AG04449 (cell line): Measurements from ENCODE around the gene AQP2.

Experiments used
- CTCF ChIA-PET: fragments of 350-600 bp; formaldehyde crosslinking; extraction: SDS; loops from one replicate; lab custom pipeline; 2021; ENCODE audit warnings: antibody characterized with exemption; lab: Yijun Ruan, JAX
- POLR2A ChIA-PET: fragments of 400-600, 350-600 bp; formaldehyde crosslinking; extraction: SDS; loops from one replicate; lab custom pipeline; 2020; ENCODE audit warnings: antibody characterized with exemption, inconsistent platforms; lab: Yijun Ruan, JAX
- DNase-seq: peaks from one replicate; pipeline ENCODE4 v3.0.0-alpha.2; 2010; ENCODE audit warnings: low read depth, low spot score
- H3K4me3 ChIP-seq: 2 replicates; pipeline ENCODE4 v1.5.1; 2011; ENCODE audit warnings: low read depth, mild to moderate bottlenecking, control low read depth, low read length
- TF ChIP-seq, protein P1 (sequence below): IDR thresholded peaks from one replicate; pipeline ENCODE4 v1.5.1; 2011; ENCODE audit warnings: mild to moderate bottlenecking, moderate library complexity, low read length, control low read depth, inconsistent platforms; ENCODE audit not compliant: insufficient read depth; ENCODE audit errors: missing control alignments

Gene AQP2

DNA sequence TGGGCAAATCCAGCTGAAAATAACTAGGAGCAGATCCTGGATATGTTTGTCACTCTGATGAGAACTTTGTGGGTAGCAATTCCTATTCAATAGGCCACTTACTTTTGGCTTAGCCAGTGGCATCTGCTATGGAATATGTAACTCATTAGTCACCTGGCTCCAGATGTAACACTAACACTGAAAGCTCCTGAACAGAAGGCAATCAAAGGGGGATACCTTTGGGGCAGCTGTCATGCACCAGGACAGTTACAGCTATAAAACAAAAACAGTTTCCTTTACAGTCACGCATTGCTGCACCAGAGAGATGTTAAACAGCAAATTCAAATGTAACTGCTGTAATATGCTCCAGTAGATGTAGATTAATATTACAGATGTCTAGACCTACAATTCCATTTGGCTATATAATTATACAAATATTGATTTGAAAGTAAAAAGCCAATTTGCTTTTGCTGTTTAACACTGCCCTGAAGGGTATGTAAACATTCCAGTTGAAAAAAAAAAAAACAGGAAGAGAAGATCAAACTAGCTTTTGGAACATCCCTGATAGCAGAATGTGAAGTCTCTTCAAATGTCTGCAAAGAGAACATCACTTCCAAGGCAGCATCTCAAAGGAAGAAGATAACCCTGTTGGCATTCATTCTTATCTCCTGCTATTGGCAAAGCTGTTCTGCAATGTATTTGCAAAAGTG, 56.4 kb downstream of the AQP2 start:
- TF ChIP-seq, protein P1, sequence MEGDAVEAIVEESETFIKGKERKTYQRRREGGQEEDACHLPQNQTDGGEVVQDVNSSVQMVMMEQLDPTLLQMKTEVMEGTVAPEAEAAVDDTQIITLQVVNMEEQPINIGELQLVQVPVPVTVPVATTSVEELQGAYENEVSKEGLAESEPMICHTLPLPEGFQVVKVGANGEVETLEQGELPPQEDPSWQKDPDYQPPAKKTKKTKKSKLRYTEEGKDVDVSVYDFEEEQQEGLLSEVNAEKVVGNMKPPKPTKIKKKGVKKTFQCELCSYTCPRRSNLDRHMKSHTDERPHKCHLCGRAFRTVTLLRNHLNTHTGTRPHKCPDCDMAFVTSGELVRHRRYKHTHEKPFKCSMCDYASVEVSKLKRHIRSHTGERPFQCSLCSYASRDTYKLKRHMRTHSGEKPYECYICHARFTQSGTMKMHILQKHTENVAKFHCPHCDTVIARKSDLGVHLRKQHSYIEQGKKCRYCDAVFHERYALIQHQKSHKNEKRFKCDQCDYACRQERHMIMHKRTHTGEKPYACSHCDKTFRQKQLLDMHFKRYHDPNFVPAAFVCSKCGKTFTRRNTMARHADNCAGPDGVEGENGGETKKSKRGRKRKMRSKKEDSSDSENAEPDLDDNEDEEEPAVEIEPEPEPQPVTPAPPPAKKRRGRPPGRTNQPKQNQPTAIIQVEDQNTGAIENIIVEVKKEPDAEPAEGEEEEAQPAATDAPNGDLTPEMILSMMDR = no peak
- CTCF ChIA-PET = interaction anchor here (0.7 to 6.8 kb wide), 13 partner anchors 10 to 63 kb away, joined by 3 to 51 read pairs (median 5); no protein-coding TSS in a partner anchor

More for the DNA sequence above, 56.4 kb downstream of the AQP2 start:
- POLR2A ChIA-PET = no interaction called here
- no peak overlapping the region for H3K4me3 ChIP-seq
- no peak for DNase-seq
